Upper lobe of left lung (tissue), 4 donors: ENCODE measurements around the gene PFKL.

Source experiments
- CTCF ChIP-seq, 6 experiments: fragments of 450-650 bp in 4 of 6; fragments of 200-600 bp in 2 of 6; sonication (generic) in 2 of 6; IDR thresholded peaks; one replicate each; pipeline ENCODE4 v1.5.1; 2016 to 2019; ENCODE audit warnings: antibody characterized with exemption in 6 of 6
- EP300 ChIP-seq, 4 donors: sonication (generic); formaldehyde crosslinking; IDR thresholded peaks; one replicate each; pipeline ENCODE4 v1.5.1; 2017; ENCODE audit warnings: antibody characterized with exemption in 4 of 4, control low read depth in 2 of 4
- POLR2A ChIP-seq, 4 donors: fragments of 450-650 bp; IDR thresholded peaks; one replicate each; pipeline ENCODE4 v1.5.1; 2016 to 2017; ENCODE audit warnings: antibody characterized with exemption in 4 of 4, mild to moderate bottlenecking in 2 of 4
- POLR2AphosphoS5 ChIP-seq, 2 donors: sonication (generic); formaldehyde crosslinking; IDR thresholded peaks; one replicate each; pipeline ENCODE4 v1.5.1; 2017; ENCODE audit warnings: antibody characterized with exemption in 2 of 2

DNA sequence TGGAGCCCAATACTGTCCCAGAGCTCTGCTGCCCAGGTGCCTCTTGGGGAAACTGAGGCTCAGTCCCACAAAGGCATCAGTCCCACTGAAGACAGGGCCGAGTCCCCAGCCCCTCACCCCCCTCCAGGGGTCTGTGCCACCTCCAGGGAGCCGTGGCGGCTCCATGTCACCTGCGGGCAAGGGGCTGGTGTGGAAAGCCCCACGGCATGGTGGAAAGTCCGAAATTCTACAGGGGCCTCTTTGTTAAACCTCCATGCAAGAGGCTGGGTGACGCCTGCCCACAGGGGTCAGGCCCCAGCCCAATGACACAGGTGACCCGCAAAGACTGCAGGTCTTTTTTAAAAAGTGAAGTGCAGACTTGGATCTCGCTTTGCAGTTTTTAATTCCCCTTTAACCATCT is 17.5 kb upstream of the PFKL start:
- TF ChIP-seq CTCF (IDR thresholded peaks at IDR 0.05), result no peak
- TF ChIP-seq POLR2AphosphoS5 (IDR thresholded peaks at IDR 0.05), result no peak
- no peak for TF ChIP-seq POLR2A (IDR thresholded peaks at IDR 0.05)
- TF ChIP-seq EP300 (IDR thresholded peaks at IDR 0.05), result no peak
